ENCODE measurements around the gene INTS1. TPM values are rescaled to one million over a fixed set of nuclear protein-coding genes. Genes with fewer than 3 reads are reported as not detected.

The INTS1 gene
- total and polyA plus RNA-seq, 2 donors (not counting 1 experiment from before 2014, with no cell fraction given): 128 to 160 TPM

GRCh38 chr7:1498370-1499305 lies 5.6 kb downstream of the INTS1 start:
- Histone ChIP-seq H3K79me2 (ENCODE audit: control insufficient read depth, insufficient read depth, low read length) (peaks cover 28% of the 10 kb centered on the region), H3K27me3 (replicated peaks in 1 of 4; ENCODE audit: control extremely low read depth in 1 of 4, control insufficient read depth in 3 of 4, insufficient read depth in 4 of 4, low read length in 3 of 4) (no peaks in the 10 kb centered on the region), H3K4me3 (ENCODE audit: control extremely low read depth in 1 of 5, extremely low read depth in 1 of 5, insufficient read depth in 1 of 5, low read depth in 2 of 5, low read length in 4 of 5) (no peak overlapping the region), H3K36me3 (replicated peaks in 1 of 2; ENCODE audit: control extremely low read depth in 1 of 2, control insufficient read depth in 1 of 2, extremely low read depth in 1 of 2, insufficient read depth in 2 of 2, low read length in 1 of 2) (peaks cover 0 to 50% of the 10 kb centered on the region in 2 experiments), H2AFZ (ENCODE audit: insufficient read depth, low read depth, low read length, poor library complexity, severe bottlenecking) (no peak overlapping the region), H4K20me1 (ENCODE audit: control insufficient read depth, insufficient read depth, low read length, poor library complexity, severe bottlenecking) (peaks cover 47% of the 10 kb centered on the region), H3K4me2 (replicated peaks; ENCODE audit: low read depth, low read length, poor library complexity, severe bottlenecking) (no peak overlapping the region), H3K9me3 (ENCODE audit: control extremely low read depth in 1 of 3, control insufficient read depth in 2 of 3, insufficient read depth in 1 of 3, low read length in 2 of 3) (no peaks in the 10 kb centered on the region), H3K9ac (ENCODE audit: low read length) (no peak overlapping the region), H3K27ac (ENCODE audit: low read length in 2 of 2) (no peak overlapping the region), H3K4me1 (ENCODE audit: control insufficient read depth in 2 of 2, insufficient read depth in 2 of 2, low read length in 2 of 2) (peaks cover 12 to 22% of the 10 kb centered on the region in 2 donors)
- no peaks in the 10 kb centered on the region for H3K27me3 Mint-ChIP-seq
- ATAC-seq (ENCODE audit: low read depth) (no peak), DNase-seq (no peak)
- WGBS (ENCODE audit: insufficient coverage): 98% methylated on average over 36 of the region's 62 CpGs
- TF ChIP-seq EZH2 (IDR thresholded peaks at IDR 0.05; ENCODE audit: borderline replicate concordance, insufficient read depth, low read depth, low read length, poor library complexity, severe bottlenecking) (no peak), CTCF (IDR thresholded peaks at IDR 0.05) (no peak)
- ChIA-PET CTCF (no interaction called here), POLR2A (no interaction called here)
- H3K4me3 Mint-ChIP-seq: no peak overlapping the region
- H3K4me1 Mint-ChIP-seq: peaks cover 20% of the 10 kb centered on the region
- H3K27ac Mint-ChIP-seq: no peak overlapping the region
- no peaks in the 10 kb centered on the region for H3K9me3 Mint-ChIP-seq (ENCODE audit: insufficient read depth)
- intact Hi-C loops (cut with micrococcal nuclease): no loop called here

GRCh38 chr7:1497293-1497927 lies 6.8 kb downstream of the INTS1 start:
- Mint-ChIP-seq H3K4me3 (no peak overlapping the region), H3K4me1 (peaks cover 10% of the 10 kb centered on the region), H3K9me3 (ENCODE audit: insufficient read depth) (no peaks in the 10 kb centered on the region), H3K27ac (no peak overlapping the region), H3K27me3 (no peaks in the 10 kb centered on the region)
- no peaks in the 10 kb centered on the region for H3K27me3 ChIP-seq (replicated peaks in 1 of 4; ENCODE audit: control extremely low read depth in 1 of 4, control insufficient read depth in 3 of 4, insufficient read depth in 4 of 4, low read length in 3 of 4)
- no peak overlapping the region for H3K4me3 ChIP-seq (ENCODE audit: control extremely low read depth in 1 of 5, extremely low read depth in 1 of 5, insufficient read depth in 1 of 5, low read depth in 2 of 5, low read length in 4 of 5)
- peaks cover 16% of the 10 kb centered on the region for H3K79me2 ChIP-seq (ENCODE audit: control insufficient read depth, insufficient read depth, low read length)
- no peak overlapping the region for H3K9ac ChIP-seq (ENCODE audit: low read length)
- H2AFZ ChIP-seq (ENCODE audit: insufficient read depth, low read depth, low read length, poor library complexity, severe bottlenecking): no peak overlapping the region
- peaks cover 35% of the 10 kb centered on the region for H4K20me1 ChIP-seq (ENCODE audit: control insufficient read depth, insufficient read depth, low read length, poor library complexity, severe bottlenecking)
- H3K4me1 ChIP-seq (ENCODE audit: control insufficient read depth in 2 of 2, insufficient read depth in 2 of 2, low read length in 2 of 2): peaks cover under 1 to 9% of the 10 kb centered on the region in 2 donors
- H3K4me2 ChIP-seq (replicated peaks; ENCODE audit: low read depth, low read length, poor library complexity, severe bottlenecking): no peak overlapping the region
- intact Hi-C loops (cut with micrococcal nuclease): no loop called here
- ChIA-PET CTCF (no interaction called here), POLR2A (no interaction called here)
- DNase-seq: no peak
- ATAC-seq (ENCODE audit: low read depth): no peak
- WGBS (ENCODE audit: insufficient coverage): 96% methylated on average over 37 of the region's 37 CpGs
- no peak overlapping the region for H3K27ac ChIP-seq (ENCODE audit: low read length in 2 of 2)
- no peaks in the 10 kb centered on the region for H3K9me3 ChIP-seq (ENCODE audit: control extremely low read depth in 1 of 3, control insufficient read depth in 2 of 3, insufficient read depth in 1 of 3, low read length in 2 of 3)
- no peak for TF ChIP-seq EZH2 (IDR thresholded peaks at IDR 0.05; ENCODE audit: borderline replicate concordance, insufficient read depth, low read depth, low read length, poor library complexity, severe bottlenecking)
- TF ChIP-seq CTCF (IDR thresholded peaks at IDR 0.05): no peak
- peaks cover 0 to 50% of the 10 kb centered on the region in 2 experiments for H3K36me3 ChIP-seq (replicated peaks in 1 of 2; ENCODE audit: control extremely low read depth in 1 of 2, control insufficient read depth in 1 of 2, extremely low read depth in 1 of 2, insufficient read depth in 2 of 2, low read length in 1 of 2)

All from B cell (primary cell).